C4-2B (cell line): ENCODE measurements around the gene ITGA4.

Source experiments
- ZFX ChIP-seq: fragments of 450-650 bp; IDR thresholded peaks from 2 replicates; pipeline ENCODE4 v1.6.1; 2017
- TF ChIP-seq, protein P1 (sequence below): fragments of 450-650 bp; conservative IDR thresholded peaks from 2 replicates; pipeline ENCODE4 v1.5.1; 2017; ENCODE audit warnings: mild to moderate bottlenecking

GRCh38 chr2:181471783-181472182 is 14.6 kb downstream of the ITGA4 start:
- TF ChIP-seq, protein P1, sequence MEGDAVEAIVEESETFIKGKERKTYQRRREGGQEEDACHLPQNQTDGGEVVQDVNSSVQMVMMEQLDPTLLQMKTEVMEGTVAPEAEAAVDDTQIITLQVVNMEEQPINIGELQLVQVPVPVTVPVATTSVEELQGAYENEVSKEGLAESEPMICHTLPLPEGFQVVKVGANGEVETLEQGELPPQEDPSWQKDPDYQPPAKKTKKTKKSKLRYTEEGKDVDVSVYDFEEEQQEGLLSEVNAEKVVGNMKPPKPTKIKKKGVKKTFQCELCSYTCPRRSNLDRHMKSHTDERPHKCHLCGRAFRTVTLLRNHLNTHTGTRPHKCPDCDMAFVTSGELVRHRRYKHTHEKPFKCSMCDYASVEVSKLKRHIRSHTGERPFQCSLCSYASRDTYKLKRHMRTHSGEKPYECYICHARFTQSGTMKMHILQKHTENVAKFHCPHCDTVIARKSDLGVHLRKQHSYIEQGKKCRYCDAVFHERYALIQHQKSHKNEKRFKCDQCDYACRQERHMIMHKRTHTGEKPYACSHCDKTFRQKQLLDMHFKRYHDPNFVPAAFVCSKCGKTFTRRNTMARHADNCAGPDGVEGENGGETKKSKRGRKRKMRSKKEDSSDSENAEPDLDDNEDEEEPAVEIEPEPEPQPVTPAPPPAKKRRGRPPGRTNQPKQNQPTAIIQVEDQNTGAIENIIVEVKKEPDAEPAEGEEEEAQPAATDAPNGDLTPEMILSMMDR: no peak
- TF ChIP-seq ZFX: no peak
